IPS-NIHi7 (cell line): ENCODE data around the gene IFT27.
A peak's percentile ranks its signal among the peaks of the same experiment; 100 is the strongest.

Experiments used
- DNase-seq: peaks from one replicate; pipeline ENCODE4 v3.0.0; 2012; ENCODE audit warnings: mixed read lengths; ENCODE audit errors: extremely low spot score

Gene IFT27, protein sequence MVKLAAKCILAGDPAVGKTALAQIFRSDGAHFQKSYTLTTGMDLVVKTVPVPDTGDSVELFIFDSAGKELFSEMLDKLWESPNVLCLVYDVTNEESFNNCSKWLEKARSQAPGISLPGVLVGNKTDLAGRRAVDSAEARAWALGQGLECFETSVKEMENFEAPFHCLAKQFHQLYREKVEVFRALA

DNA sequence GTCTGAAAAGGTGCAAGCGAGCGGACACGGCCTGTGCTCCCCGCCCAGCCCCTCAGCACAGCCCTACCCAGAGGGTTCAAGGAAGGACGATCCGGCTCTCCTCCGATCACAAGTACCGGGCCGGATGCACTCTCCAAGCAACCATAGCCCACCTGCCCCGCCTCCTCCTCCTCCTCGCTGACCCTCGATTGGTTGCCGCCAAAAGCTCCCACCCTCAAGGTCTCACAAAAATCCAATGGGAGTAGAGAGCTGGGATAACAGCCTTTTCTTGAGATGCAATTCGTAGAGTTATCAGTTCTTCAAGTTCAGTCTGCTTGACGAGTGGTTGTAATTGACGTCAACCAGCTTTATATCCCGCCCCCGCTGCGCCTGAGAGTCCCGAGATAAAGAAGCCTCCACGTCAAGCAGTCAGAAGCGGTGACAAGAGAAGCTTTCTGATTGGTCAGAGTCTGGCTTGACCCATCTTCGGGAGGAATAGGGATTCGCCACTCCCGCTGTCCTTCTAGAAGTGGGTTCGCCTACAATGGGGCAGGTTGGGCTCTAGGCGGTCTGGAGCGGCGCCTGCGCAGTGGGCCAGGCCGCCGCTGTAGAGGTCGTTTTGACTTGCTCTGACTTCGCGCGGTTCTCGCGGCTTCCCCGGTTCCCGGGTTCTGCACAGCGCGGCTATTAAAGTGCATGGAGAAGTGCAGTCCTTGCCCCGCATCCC, at the start of gene IFT27:
TSS of gene IFT27 (minus strand) at position 156 of the 706 bp plus-strand sequence. CDS start 412 bp downstream, outside the sequence.
- peak; percentile 100 for DNase-seq

DNA sequence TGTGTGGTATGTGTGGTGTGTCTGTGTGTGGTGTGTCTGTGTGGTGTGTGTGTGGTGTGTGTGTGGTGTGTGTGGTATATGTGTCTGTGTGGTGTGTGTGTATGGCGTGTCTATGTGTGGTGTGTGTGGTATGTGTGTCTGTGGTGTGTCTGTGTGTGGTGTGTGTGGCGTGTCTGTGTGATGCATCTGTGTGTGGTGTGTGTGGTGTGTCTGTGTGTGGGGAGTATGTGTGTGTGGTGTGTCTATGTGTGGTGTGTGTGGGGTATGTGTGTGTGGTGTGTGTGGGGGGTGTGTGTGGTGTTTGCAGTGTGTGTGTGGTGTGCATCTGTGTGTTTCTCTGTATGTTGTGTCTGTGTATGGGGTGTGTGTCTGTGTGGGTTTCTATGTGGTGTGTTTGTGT, 48.7 kb upstream of the IFT27 start:
- DNase-seq: no peak

GRCh38 chr22:36823186-36823839, 47.4 kb upstream of the IFT27 start:
- peak; percentile 43 for DNase-seq

DNA sequence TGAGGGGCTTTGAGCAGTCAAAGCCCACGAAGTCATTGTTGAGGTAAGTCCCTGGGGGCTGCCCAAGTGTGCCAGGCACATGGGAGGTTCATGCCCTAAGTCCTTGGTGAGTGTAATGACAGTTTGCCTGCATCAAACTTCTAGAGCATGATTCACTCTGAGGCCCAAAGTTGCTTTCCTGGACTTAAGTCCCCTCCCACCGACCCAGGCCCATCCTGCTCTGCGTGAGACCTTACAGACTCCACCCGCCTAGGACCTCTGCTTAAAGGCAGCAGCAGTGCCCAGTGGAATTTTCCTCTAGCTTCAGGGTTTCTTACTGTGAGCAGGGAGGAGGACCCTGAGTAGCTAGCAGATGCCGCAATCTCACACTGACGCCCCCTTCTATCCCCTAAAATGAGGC, 46.7 kb upstream of the IFT27 start:
- DNase-seq: peak; percentile 43

GRCh38 chr22:36819112-36819511, 43.2 kb upstream of the IFT27 start:
- DNase-seq: no peak

- DNase-seq: no peak
Observed at GRCh38 chr22:36818010-36818642, 42.2 kb upstream of the IFT27 start.

DNA sequence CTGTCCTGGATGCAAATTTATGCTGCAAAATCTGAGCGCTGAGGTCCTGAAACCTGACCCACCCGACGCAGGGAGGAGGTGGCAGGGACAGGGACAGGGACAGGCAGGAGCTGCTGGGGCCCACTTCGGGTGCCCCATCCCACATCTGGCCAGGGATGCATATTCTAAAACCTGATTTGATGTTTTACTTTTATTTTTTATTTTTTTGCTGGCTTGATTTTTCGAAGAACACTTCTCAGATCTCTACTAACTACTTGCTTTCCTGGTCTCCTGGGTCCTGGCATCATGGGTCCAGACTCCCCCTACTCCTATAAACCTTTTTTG, 41.6 kb upstream of the IFT27 start:
- DNase-seq: no peak

GRCh38 chr22:36816636-36817524, 41.0 kb upstream of the IFT27 start, which contains the start of gene PVALB:
TSS of gene PVALB (minus strand) at chr22:36817035. CDS start at chr22:36817005, 30 bp downstream.
- DNase-seq: peak; percentile 60

GRCh38 chr22:36816339-36816635, 40.4 kb upstream of the IFT27 start:
- DNase-seq: peak; percentile 54

DNA sequence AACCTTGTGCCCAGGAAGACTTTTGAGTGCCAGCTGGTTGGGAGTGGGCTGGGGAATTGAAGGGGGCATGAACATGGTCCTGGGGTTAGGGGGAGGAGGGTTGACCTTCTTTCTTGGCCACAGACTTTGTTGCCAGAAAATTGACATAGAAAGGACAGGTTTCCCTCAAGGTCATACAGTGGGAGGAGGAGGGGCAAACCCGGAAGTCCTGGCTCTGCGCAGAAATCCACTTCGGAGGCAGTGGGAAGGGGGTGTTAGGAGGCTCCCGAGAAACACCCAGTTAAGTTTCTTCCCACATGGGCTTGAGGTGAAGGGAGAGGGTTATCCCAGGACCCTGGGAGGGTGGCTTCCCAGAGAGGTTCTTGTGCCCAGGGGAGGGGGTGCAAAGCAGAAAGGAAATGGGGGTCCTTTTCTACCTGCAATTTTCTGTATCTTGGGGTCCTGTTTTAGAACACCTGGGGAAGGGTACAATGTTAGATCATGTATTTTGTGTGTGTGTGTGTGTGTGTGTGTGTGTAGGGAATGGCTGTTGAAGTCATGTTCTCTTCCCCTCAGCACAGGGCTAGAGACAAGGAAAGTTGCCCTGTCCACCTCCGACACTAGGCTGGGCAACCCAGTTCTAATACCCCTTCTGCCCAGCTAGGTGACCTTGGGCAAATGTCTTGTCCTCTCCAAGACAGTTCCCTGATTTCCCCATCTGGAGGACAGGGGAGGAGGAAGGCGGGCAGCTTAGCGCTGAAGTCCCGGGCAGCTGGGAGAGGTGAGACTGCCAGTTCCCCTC, 39.8 kb upstream of the IFT27 start:
- DNase-seq: no peak

DNA sequence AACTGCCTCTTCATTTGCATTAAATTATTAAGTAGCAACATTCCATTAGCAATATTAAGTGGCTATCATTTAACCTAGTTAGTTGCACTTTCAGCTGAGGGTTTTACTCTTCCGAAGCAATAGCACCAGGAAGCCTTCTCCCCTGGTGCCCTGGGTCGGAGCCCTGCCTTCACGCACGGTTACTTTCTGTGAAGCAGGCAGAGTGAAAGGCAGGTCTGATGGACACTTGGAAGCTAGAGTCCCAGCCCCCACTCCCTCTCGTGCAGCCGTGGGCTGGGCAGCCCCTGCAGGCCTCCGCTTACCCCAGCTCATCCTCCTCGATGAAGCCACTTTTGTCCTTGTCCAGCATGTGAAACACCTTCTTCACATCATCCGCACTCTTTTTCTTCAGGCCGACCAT, 38.9 kb upstream of the IFT27 start:
- DNase-seq: no peak

GRCh38 chr22:36811094-36811800, 35.3 kb upstream of the IFT27 start:
- no peak for DNase-seq

DNA sequence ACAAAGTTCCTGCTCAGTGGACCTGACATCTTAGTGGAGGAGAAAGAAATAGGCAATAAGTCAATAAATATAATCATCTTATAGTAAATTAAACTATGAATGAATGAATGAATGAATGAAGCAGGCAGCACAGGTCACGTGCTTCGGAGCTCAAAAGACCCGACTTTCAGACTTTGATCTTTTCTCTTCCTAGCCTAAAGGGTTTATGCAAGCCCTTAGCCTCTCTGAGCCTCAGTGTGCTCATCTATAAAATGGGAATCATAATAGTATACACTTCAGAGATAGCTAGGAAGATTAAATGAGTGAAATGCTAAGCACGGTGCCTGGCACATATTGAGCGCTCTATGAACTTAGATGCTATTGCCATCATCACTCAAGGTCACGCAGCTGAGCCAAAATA, 33.4 kb upstream of the IFT27 start:
- no peak for DNase-seq

GRCh38 chr22:36808721-36809344, 32.9 kb upstream of the IFT27 start:
- DNase-seq: no peak

- DNase-seq: no peak
Observed at GRCh38 chr22:36807627-36808026, 31.7 kb upstream of the IFT27 start.

- no peak for DNase-seq
Observed at GRCh38 chr22:36806835-36807234, 30.9 kb upstream of the IFT27 start.

DNA sequence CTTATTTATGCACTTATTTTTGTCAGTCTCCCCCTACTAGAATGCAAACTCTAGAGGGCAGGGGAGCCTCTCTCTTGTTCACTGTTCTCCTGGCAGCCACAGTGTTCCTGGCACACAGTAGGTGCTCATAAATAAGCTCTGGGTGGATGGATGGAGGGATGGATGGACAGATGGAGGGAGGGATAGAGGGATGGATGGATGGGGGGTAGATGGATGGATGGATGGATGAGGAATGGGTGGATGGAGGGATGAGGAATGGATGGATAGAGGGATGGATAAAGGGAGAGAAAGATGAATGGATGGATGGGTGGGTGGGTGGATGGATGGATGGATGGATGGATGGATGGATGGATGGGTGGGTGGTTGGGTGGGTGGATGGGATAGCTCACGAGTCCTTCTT, 27.4 kb upstream of the IFT27 start:
- no peak for DNase-seq

GRCh38 chr22:36798674-36799066, 22.8 kb upstream of the IFT27 start:
- no peak for DNase-seq

GRCh38 chr22:36797911-36798673, 22.2 kb upstream of the IFT27 start:
- DNase-seq: no peak
